Stimulated activated CD4-positive, alpha-beta T cell treated with anti-CD3 and anti-CD28 coated beads, TNF-alpha, amount 100 ng/mL, for 1 hour (primary cell): ENCODE data around the gene CYTH2.

Experiments
- DNase-seq, 3 donors: peaks; one replicate each; pipeline ENCODE4 v3.0.0-alpha.2; 2020; ENCODE audit warnings: low read depth in 3 of 3, low spot score in 1 of 3

The CYTH2 gene

GRCh38 chr19:48469289-48469881 lies at the start of gene CYTH2:
Gene CYTH2, plus strand, starts transcription at chr19:48469369. Its CDS starts 139 bp downstream, at chr19:48469508.
- DNase-seq = peak in 2 of 3 donors; percentile 21 to 47

- no peak for DNase-seq
Observed at GRCh38 chr19:48421548-48421947, 47.6 kb upstream of the CYTH2 start.

GRCh38 chr19:48424694-48425219 lies 44.4 kb upstream of the CYTH2 start:
- no peak for DNase-seq

- no peak for DNase-seq
Observed at GRCh38 chr19:48428670-48429069, 40.5 kb upstream of the CYTH2 start.

- DNase-seq = no peak
Observed at GRCh38 chr19:48433337-48433736, 35.8 kb upstream of the CYTH2 start.

- no peak for DNase-seq
Observed at GRCh38 chr19:48436586-48436985, 32.6 kb upstream of the CYTH2 start.

GRCh38 chr19:48441360-48442050 lies 27.7 kb upstream of the CYTH2 start:
- DNase-seq = no peak

- DNase-seq = no peak
Observed at GRCh38 chr19:48442116-48443035, 26.8 kb upstream of the CYTH2 start.

GRCh38 chr19:48443256-48443655 lies 25.9 kb upstream of the CYTH2 start:
- no peak for DNase-seq

GRCh38 chr19:48443731-48444128 lies 25.4 kb upstream of the CYTH2 start:
- DNase-seq = no peak

- DNase-seq = no peak
Observed at GRCh38 chr19:48444129-48444935, 24.8 kb upstream of the CYTH2 start.

- no peak for DNase-seq
Observed at GRCh38 chr19:48444936-48445200, 24.3 kb upstream of the CYTH2 start.

- no peak for DNase-seq
Observed at GRCh38 chr19:48445256-48445605, 23.9 kb upstream of the CYTH2 start.

GRCh38 chr19:48445606-48446481 lies 23.3 kb upstream of the CYTH2 start, which contains the start of gene GRWD1:
Gene GRWD1, plus strand, starts transcription at chr19:48445983. Its CDS starts 23 bp downstream, at chr19:48446006.
- peak; percentile 76 to 87 (median 86) for DNase-seq

GRCh38 chr19:48446579-48446978 lies 22.6 kb upstream of the CYTH2 start:
- no peak for DNase-seq

GRCh38 chr19:48448563-48448962 lies 20.6 kb upstream of the CYTH2 start:
- DNase-seq = no peak

- DNase-seq = no peak
Observed at GRCh38 chr19:48450441-48450840, 18.7 kb upstream of the CYTH2 start.

- no peak for DNase-seq
Observed at GRCh38 chr19:48450863-48451262, 18.3 kb upstream of the CYTH2 start.

- no peak for DNase-seq
Observed at GRCh38 chr19:48451624-48452023, 17.5 kb upstream of the CYTH2 start.
